Tibial artery (tissue), 4 donors: ENCODE data around the gene RORC.

Source experiments
- DNase-seq, 2 donors: peaks; one replicate each; pipeline ENCODE4 v3.0.0-alpha.2; 2019
- H3K27ac ChIP-seq, 2 donors: fragments of 200-600 bp; sonication (generic) in 1 of 2; 1 replicate in 1 of 2; 2 replicates in 1 of 2; pipeline ENCODE4 v1.5.1; 2018 to 2019; ENCODE audit warnings: mild to moderate bottlenecking in 1 of 2
- H3K27me3 ChIP-seq, 2 donors: fragments of 200-600 bp; sonication (generic) in 1 of 2; one replicate each; pipeline versions ENCODE4 v1.5.1 to v1.6.0; 2016 to 2019
- H3K36me3 ChIP-seq, 3 donors: fragments of 200-600 bp; sonication (generic) in 2 of 3; one replicate each; pipeline ENCODE4 v1.5.1; 2016 to 2019; ENCODE audit warnings: mild to moderate bottlenecking in 2 of 3
- H3K4me1 ChIP-seq, 4 donors: fragments of 200-600 bp; sonication (generic) in 2 of 4; 1 replicate in 3 of 4; 2 replicates in 1 of 4; pipeline ENCODE4 v1.5.1; 2016 to 2019
- H3K4me3 ChIP-seq, 2 donors: fragments of 200-600 bp; sonication (generic) in 1 of 2; 1 replicate in 1 of 2; 2 replicates in 1 of 2; pipeline ENCODE4 v1.5.1; 2018 to 2019; ENCODE audit warnings: mild to moderate bottlenecking in 2 of 2
- H3K9me3 ChIP-seq, 3 donors: fragments of 200-600 bp; sonication (generic) in 1 of 3; one replicate each; pipeline ENCODE4 v1.5.1; 2016 to 2019
- intact Hi-C: fragments of 100-400 bp; cut with DNase I; formaldehyde crosslinking; loops from one replicate; pipeline ENCODE4 v1.15.0; 2023; ENCODE audit warnings: low total_unique reads
- TF ChIP-seq, protein P1 (sequence below), 2 experiments: fragments of 200-600 bp in 1 of 2; fragments of 450-650 bp in 1 of 2; IDR thresholded peaks; one replicate each; pipeline ENCODE4 v1.5.1; 2017 to 2019; ENCODE audit warnings: antibody characterized with exemption in 2 of 2, mild to moderate bottlenecking in 1 of 2, moderate library complexity in 1 of 2

Gene RORC

DNA sequence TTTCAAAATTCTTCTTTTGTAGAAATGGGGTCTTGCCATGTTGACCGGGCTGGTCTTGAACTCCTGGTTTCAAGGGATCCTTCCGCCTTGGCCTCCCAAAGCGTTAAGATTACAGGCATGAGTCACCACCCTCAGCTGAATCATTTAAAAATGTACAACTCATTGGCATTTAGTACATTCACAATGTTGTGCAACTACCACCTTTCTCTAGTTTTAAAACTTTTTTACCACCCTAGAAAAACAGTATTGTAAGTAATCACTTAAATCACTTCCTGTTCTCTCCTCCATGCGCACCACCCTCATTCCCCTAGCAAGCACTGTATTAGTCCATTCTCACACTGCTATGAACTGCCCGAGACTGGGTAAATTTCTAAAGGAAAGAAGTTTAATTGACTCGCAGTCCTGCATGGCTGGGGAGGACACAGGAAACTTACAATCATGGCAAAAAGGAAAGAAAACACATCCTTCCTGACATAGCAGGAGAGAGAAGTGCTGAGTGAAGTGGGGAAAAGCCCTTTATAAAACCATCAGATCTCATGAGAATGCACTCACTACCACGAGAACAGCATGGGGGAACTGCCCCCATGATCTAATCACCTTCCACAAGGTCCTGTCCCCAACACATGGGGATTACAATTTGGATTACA is 36.3 kb upstream of the RORC start:
- H3K4me3 ChIP-seq: no peak overlapping the region
- H3K27me3 ChIP-seq: no peaks in the 10 kb centered on the region
- DNase-seq: no peak
- no peaks in the 10 kb centered on the region for H3K36me3 ChIP-seq
- TF ChIP-seq, protein P1, sequence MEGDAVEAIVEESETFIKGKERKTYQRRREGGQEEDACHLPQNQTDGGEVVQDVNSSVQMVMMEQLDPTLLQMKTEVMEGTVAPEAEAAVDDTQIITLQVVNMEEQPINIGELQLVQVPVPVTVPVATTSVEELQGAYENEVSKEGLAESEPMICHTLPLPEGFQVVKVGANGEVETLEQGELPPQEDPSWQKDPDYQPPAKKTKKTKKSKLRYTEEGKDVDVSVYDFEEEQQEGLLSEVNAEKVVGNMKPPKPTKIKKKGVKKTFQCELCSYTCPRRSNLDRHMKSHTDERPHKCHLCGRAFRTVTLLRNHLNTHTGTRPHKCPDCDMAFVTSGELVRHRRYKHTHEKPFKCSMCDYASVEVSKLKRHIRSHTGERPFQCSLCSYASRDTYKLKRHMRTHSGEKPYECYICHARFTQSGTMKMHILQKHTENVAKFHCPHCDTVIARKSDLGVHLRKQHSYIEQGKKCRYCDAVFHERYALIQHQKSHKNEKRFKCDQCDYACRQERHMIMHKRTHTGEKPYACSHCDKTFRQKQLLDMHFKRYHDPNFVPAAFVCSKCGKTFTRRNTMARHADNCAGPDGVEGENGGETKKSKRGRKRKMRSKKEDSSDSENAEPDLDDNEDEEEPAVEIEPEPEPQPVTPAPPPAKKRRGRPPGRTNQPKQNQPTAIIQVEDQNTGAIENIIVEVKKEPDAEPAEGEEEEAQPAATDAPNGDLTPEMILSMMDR (IDR thresholded peaks at IDR 0.05): no peak
- H3K9me3 ChIP-seq: no peaks in the 10 kb centered on the region
- no peak overlapping the region for H3K27ac ChIP-seq
- no peaks in the 10 kb centered on the region for H3K4me1 ChIP-seq
- intact Hi-C loops: no loop called here

DNA sequence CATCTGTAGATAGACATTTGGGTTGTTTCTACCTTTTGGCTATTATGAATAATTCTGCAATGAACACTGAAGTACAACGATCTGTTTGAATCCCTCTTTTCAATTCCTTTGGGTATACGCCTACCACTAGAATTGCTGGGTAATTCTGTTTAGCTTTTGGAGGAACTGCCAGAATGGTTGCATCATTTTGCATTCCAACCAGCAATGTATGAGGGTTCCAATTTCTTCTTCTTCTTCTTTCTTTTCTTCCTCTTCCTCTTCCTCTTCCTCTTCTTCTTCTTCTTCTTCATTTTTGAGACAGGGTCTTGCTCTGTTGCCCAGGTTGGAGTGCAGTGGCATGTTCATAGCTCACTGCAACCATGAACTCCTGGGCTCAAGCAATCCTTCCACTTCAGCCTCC is 35.7 kb upstream of the RORC start:
- H3K27me3 ChIP-seq: no peaks in the 10 kb centered on the region
- intact Hi-C loops: no loop called here
- H3K4me1 ChIP-seq: no peaks in the 10 kb centered on the region
- TF ChIP-seq, protein P1 (IDR thresholded peaks at IDR 0.05): no peak
- H3K36me3 ChIP-seq: no peaks in the 10 kb centered on the region
- no peak overlapping the region for H3K27ac ChIP-seq
- DNase-seq: no peak
- no peak overlapping the region for H3K4me3 ChIP-seq
- no peaks in the 10 kb centered on the region for H3K9me3 ChIP-seq

DNA sequence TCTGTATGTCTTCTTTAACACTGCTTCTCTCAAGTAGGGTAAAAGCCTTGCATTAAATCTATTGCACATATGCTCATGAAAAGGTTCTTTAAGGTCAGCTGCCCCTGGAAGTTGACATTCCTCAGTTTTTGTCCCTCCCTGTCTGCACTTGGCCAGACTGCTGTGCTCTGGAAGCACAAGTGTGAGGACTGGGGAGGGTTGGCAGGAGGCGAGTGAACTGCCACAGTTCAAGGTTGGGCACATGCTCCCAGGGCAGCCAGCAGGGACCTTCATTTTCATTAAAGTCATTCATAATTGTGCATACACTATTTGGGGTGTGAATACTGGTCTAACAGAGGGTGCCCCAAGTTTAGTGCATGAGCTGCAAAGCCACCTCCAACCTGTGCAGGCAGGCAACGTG is 32.8 kb upstream of the RORC start:
- Histone ChIP-seq H3K9me3 (no peaks in the 10 kb centered on the region), H3K27ac (no peak overlapping the region), H3K4me3 (no peak overlapping the region), H3K27me3 (no peaks in the 10 kb centered on the region), H3K4me1 (peaks cover 0 to 13% (median 0%) of the 10 kb centered on the region in 4 donors), H3K36me3 (no peaks in the 10 kb centered on the region)
- DNase-seq: no peak
- intact Hi-C loops: no loop called here
- TF ChIP-seq, protein P1 (IDR thresholded peaks at IDR 0.05): no peak

DNA sequence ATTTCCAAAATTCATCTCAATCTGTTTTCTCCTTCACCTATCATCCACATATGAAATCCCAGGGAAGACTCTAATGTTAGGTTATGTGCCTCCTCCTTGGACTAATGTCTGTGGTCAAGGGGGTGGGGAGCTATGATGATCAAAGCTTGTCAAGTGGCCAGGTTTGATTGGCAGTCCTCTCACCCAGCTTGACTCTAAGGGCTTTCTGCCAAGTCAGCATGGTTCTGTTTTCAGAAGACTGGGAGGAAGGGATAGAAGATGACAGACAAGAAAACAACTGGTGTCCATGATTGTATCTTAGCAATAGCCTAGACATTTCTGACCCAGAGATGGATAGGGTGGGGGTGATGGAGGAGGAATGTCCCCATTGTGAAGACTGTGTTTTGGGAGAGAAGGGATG is 31.0 kb upstream of the RORC start:
- Histone ChIP-seq H3K27ac (no peak overlapping the region), H3K27me3 (no peaks in the 10 kb centered on the region), H3K9me3 (no peaks in the 10 kb centered on the region), H3K4me3 (no peak overlapping the region), H3K36me3 (no peaks in the 10 kb centered on the region), H3K4me1 (peaks cover 0 to 14% (median 0%) of the 10 kb centered on the region in 4 donors)
- DNase-seq: no peak
- TF ChIP-seq, protein P1 (IDR thresholded peaks at IDR 0.05): no peak
- intact Hi-C loops: no loop called here

DNA sequence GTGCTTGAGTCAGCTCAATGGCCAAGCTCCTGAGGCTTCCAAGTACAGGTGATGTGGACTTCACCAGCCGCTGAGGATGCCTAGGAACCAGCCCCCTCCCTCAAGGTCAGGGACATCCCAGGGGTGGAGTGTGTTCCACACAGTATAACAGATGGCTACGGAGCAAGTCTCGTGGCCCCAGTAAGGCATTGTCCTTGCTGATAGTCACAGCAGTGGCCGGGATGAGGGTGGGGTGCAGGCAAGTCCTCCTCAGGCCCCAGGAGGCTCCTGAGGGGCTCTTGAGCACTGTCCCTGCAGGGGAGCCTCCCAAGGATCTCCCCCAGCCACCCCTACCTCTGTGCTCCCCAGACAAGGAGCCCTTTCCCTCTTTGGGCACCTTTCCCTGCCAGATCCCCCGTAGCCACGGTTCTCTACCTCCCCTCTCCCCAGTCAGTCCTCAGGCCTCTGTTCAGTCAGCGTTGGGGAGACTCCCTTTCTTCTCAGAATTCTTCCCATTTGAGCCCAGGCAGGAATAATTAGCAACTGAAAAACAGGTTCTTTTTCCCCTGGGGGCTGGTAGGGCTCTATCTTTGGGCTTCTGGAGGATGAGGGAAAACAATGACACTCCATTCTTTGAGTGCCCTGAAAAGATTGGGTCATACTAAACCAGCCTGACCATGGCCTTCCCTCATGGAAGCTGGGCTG is 29.0 kb upstream of the RORC start:
- TF ChIP-seq, protein P1 (IDR thresholded peaks at IDR 0.05): no peak
- Histone ChIP-seq H3K9me3 (no peaks in the 10 kb centered on the region), H3K36me3 (no peaks in the 10 kb centered on the region), H3K4me3 (no peak overlapping the region), H3K4me1 (peaks cover 0 to 19% (median 2%) of the 10 kb centered on the region in 4 donors), H3K27ac (no peak overlapping the region), H3K27me3 (no peaks in the 10 kb centered on the region)
- intact Hi-C loops: no loop called here
- DNase-seq: no peak
